Spinal cord (tissue), 10 donors: ENCODE results near the gene DCN. TPM values are rescaled to one million over a fixed set of nuclear protein-coding genes. Genes with fewer than 3 reads are reported as not detected.

ENCODE experiments used
- DNase-seq, 6 donors: peaks; one replicate each; pipeline versions ENCODE4 v3.0.0 to v3.0.0-alpha.2; 2013 to 2015; ENCODE audit warnings: low spot score in 6 of 6, low read depth in 4 of 6
- H3K27ac ChIP-seq: one replicate; pipeline ENCODE4 v1.5.1; 2013; ENCODE audit warnings: low read depth, low read length, control low read depth
- H3K27me3 ChIP-seq: one replicate; pipeline ENCODE4 v1.6.1; 2013; ENCODE audit warnings: low read length; ENCODE audit not compliant: control insufficient read depth, insufficient read depth
- H3K36me3 ChIP-seq: one replicate; pipeline ENCODE4 v1.6.1; 2013; ENCODE audit warnings: low read length; ENCODE audit not compliant: control insufficient read depth, insufficient read depth
- H3K4me1 ChIP-seq: one replicate; pipeline ENCODE4 v1.6.1; 2013; ENCODE audit warnings: low read length; ENCODE audit not compliant: control insufficient read depth, insufficient read depth
- H3K4me3 ChIP-seq: one replicate; pipeline ENCODE4 v1.5.1; 2013; ENCODE audit warnings: low read depth, low read length, control low read depth
- H3K9me3 ChIP-seq: one replicate; pipeline ENCODE4 v1.6.1; 2013; ENCODE audit warnings: low read length; ENCODE audit not compliant: control insufficient read depth, insufficient read depth
- WGBS: methylation state at CpG from one replicate; pipeline ENCODE4 v1.1.5; 2013; ENCODE audit warnings: missing lambda C conversion rate; ENCODE audit not compliant: insufficient coverage; 5-methylcytosine and 5-hydroxymethylcytosine counted together
- polyA plus RNA-seq, 2 donors: library from polyadenylated mRNA; unstranded; fragments of 120-200 nt; gene quantifications; one replicate each; pipeline ENCODE4 v1.2.1, GENCODE V29; 2013; ENCODE audit not compliant: insufficient read length in 2 of 2
- total RNA-seq, 2 donors: library from RNA; depleted of rRNA in 1 of 2; stranded (reverse); fragments of 120-200 nt in 1 of 2; fragments of >200 nt in 1 of 2; gene quantifications; one replicate each; pipeline versions ENCODE4 v1.2.3 to v1.2.4, GENCODE V29; 2013 to 2014
- donor health status: healthy.

DCN gene
- total and polyA plus RNA-seq, 4 donors: 150 to 1,076 (median 470) TPM

DNA sequence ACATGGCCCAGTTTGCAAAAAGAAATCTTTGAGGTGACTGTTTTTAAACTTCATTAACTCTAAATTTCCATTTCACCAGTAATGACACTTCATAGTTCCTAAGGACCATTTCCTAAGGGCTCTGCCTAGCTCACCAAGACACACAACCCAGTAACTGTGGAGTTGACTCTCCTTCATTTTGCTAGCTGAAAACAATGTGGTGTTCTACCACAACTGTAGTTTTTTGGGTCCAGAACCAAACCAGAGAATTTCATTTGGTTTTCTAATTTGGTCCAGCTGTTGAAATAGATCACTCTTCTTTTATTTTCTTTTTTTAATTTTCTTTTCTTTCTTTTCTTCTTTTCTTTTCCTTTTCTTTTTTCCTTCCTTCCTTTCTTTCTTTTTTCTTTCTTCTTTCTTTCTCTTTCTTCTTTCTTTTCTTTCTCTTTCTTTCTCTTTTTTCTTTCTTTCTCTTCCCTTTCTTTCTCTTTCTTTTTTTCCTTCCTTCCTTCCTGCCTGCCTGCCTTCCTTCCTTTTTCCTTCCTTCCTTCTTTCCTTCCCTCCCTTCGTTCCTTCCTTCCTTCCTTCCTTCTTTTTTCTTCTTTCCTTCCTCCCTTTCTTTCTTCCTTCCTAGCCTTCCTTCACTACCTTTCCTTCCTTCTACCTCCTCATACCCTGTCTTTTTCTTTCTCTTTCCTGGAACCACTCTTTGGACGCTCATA is 52.8 kb downstream of the DCN start:
- no peaks in the 10 kb centered on the region for H3K4me1 ChIP-seq
- no peaks in the 10 kb centered on the region for H3K27me3 ChIP-seq
- H3K36me3 ChIP-seq: no peaks in the 10 kb centered on the region
- no peak overlapping the region for H3K27ac ChIP-seq
- H3K4me3 ChIP-seq: no peak overlapping the region
- H3K9me3 ChIP-seq: no peaks in the 10 kb centered on the region
- 100% methylated on average over 1 of the region's 2 CpGs for WGBS
- no peak for DNase-seq

DNA sequence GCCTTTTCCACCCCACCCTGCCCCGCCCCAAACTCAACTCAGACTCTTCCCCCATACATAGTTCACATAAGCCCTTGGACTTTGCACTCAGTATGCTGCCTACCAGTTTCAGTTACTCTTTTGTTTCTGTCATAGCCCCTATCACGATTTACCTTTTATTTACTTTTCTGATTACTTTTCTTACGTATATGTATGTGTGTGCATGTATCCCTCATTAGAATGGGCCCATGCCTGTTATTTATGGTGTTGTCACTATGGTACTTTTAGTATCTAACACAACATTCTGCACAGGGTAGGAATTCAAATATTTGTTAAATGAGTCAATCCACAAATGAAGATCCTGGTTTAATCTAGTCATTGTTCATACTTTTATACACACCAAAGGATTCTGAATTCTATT is 54.9 kb downstream of the DCN start:
- Histone ChIP-seq H3K27ac (no peak overlapping the region), H3K9me3 (no peaks in the 10 kb centered on the region), H3K4me3 (no peak overlapping the region), H3K27me3 (no peaks in the 10 kb centered on the region), H3K4me1 (no peaks in the 10 kb centered on the region), H3K36me3 (no peaks in the 10 kb centered on the region)
- DNase-seq: no peak
- 100% methylated on average over 1 of the region's 3 CpGs for WGBS

DNA sequence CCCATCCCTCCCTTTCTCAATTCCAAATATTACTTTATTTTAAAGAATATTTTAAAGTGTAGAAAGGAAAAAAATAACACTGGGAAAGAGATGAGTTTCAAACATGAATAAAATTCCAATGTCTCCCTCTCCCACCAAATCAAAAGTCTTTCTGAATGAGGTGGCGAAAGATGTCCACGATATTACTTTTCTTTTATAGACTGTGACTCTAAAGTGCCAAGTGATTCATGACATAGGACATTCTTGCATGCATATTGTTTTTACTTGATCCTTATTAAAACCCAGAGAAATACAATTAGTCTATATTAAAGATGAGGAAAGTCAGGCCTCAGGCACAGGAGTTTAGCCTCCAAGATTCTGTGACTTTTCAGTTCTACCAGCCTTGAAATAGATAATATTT is 55.3 kb downstream of the DCN start:
- Histone ChIP-seq H3K9me3 (no peaks in the 10 kb centered on the region), H3K4me3 (no peak overlapping the region), H3K27me3 (no peaks in the 10 kb centered on the region), H3K27ac (no peak overlapping the region), H3K36me3 (no peaks in the 10 kb centered on the region), H3K4me1 (no peaks in the 10 kb centered on the region)
- DNase-seq: no peak
- WGBS: no CpG with 5 or more reads among the region's 2 CpGs

DNA sequence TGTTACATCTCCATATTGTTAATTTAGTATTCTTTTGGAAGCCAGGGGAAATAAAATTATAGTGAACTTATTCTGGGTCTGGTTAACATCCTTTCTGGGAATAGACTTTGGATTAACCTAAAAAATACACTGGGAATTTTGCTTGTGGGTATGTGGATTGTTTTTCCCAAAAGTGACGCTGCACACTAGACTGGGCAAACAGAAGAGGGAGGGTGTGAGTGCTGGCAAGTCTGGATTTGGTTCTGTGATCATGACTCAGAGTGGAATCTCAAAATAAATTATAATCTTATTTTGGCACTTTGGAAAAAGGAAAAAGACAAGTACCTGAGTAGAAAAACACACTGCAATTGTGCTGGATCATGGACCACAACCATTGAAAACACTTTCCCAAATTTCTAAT is 56.1 kb downstream of the DCN start:
- no peak for DNase-seq
- WGBS: 100% methylated on average over 1 of the region's 1 CpG
- H3K4me1 ChIP-seq: no peaks in the 10 kb centered on the region
- no peak overlapping the region for H3K27ac ChIP-seq
- H3K9me3 ChIP-seq: no peaks in the 10 kb centered on the region
- no peaks in the 10 kb centered on the region for H3K27me3 ChIP-seq
- no peaks in the 10 kb centered on the region for H3K36me3 ChIP-seq
- no peak overlapping the region for H3K4me3 ChIP-seq

DNA sequence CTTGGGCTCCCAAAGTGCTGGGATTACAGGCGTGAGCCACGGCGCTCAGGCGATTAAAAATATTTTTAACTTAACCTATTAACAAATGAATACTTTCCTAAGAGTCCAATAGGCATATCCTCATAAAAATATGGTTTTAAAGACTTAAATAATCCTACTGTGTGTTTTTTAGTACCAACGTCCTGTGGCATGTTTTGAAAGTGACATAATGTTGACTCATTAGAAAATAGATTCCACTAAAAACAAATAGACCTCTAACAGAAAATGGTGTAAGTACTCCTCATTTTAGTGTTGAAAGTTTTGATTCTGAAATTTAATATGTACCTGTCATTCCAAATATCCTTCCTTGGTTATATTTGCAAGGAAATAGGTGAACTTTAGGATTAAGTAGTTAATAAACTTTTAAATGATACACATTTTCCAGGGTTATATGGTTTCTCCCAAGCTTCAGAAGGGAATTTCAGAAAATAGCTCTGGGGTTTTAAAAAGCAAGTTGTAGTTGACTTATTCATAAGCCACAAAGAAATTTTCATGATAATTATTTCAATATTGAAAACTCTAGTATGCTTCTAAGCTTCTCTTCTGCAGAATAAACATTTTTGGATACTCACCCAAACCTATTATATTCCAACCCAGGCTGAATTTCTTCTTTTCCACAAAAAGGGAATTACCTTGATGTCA is 59.2 kb downstream of the DCN start:
- DNase-seq: no peak
- H3K27me3 ChIP-seq: no peaks in the 10 kb centered on the region
- no peak overlapping the region for H3K4me3 ChIP-seq
- no peak overlapping the region for H3K27ac ChIP-seq
- WGBS: no CpG with 5 or more reads among the region's 5 CpGs
- no peaks in the 10 kb centered on the region for H3K9me3 ChIP-seq
- no peaks in the 10 kb centered on the region for H3K36me3 ChIP-seq
- H3K4me1 ChIP-seq: no peaks in the 10 kb centered on the region

DNA sequence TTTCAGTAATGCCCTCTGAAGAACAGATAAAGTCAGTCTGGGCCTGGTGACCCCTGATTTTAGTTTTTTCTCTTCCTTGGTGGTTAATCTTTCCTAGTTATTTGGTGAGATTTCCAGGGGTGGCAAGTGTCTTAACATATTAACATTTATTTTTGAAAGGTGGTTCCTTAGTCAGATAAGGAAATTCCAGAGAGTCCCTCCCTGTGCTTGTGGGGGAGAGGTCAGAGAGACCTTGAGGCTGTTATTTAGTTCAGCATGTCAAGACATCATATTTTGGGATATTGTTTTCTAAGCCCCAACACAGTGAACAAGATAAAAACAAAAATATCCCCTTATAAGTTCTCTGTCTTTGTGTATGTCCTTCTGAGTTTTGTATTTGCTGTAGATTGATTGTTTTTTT is 61.8 kb downstream of the DCN start:
- H3K36me3 ChIP-seq: no peaks in the 10 kb centered on the region
- H3K27ac ChIP-seq: no peak overlapping the region
- no peak for DNase-seq
- no peak overlapping the region for H3K4me3 ChIP-seq
- H3K4me1 ChIP-seq: no peaks in the 10 kb centered on the region
- no peaks in the 10 kb centered on the region for H3K9me3 ChIP-seq
- H3K27me3 ChIP-seq: no peaks in the 10 kb centered on the region

DNA sequence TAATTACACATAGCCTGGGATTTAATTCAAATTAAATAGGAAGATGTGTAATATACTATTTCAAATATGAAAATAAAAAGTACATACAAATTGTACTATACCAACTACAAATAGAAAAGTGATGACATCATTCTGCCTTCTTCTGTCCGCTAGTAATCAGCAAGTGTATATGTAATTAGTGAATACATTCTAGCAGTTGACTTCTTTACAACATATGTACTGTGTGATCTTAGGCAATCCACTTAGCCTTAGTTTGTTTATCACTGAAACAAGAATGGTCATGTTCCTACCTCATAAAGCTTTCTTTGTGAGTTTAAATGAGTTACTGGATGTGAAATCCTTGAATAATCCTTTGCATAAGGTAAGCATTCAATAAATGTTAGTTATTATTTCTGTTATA is 63.5 kb downstream of the DCN start:
- Histone ChIP-seq H3K9me3 (no peaks in the 10 kb centered on the region), H3K27ac (no peak overlapping the region), H3K4me3 (no peak overlapping the region), H3K36me3 (no peaks in the 10 kb centered on the region), H3K27me3 (no peaks in the 10 kb centered on the region), H3K4me1 (no peaks in the 10 kb centered on the region)
- no CpG with 5 or more reads among the region's 1 CpG for WGBS
- DNase-seq: no peak

DNA sequence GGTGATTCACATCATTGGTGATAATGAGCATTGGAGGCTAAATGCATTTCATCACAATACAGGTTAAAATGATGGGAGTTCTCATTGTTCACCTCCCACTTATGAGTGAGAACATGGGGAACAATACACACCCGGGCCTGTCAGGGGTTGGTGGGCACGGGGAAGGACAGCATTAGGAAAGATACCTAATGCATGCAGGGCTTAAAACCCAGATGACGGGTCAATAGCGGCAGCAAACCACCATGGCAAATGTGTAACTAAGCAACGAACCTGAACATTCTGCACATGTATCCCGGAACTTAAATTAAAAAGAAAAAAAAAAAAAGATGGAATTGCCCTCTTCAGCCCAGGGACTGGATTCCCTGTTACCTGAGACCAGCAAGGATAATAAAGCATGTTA is 69.0 kb downstream of the DCN start:
- Histone ChIP-seq H3K4me1 (no peaks in the 10 kb centered on the region), H3K27me3 (no peaks in the 10 kb centered on the region), H3K36me3 (no peaks in the 10 kb centered on the region), H3K9me3 (no peaks in the 10 kb centered on the region), H3K4me3 (no peak overlapping the region), H3K27ac (no peak overlapping the region)
- DNase-seq: no peak
- WGBS: 60% methylated on average over 1 of the region's 6 CpGs

DNA sequence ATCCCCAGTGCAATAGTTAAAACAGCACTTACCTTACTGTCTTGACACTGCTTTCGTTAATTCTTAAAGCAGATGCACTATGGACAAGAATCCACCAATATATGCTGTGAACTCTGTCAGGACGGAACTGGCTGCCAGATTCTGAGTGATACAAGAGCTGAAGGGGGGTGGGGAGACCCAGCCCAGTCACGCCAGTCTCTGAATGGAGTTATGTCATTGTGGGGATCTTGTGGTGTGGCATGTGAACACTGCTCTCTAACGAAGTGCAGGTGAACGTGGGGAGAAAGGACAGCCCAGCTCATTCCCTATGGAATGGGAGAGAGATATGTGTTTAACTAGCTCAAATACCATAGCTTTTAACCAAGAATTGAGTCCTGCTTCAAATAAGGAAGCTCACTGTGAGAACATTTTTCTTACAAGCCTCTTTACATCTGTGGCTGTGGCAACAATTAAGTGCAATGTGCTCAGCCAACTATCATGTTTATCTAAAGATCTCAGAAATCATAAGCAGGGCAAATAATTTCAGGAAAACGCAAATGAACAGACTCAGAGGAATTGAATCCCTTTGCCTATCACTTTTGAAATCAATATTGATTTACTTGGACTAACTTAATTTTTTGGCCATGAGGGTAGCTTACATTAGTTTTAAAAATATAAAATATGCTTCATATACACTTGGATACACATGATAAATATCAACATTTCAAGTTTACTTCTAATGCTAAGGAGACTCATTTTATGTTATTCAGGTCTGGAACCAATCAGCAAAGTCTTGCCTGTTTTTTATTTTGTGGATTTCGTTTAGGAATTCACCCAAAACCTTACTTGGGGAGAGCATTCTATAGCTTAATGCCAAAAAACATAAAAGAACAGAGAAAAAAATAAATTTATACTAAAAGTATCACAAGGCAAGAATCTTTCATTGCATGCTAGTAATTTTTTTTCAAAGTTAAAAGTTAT is 71.0 kb downstream of the DCN start, which contains the start of gene LUM:
LUM (minus strand) TSS at position 129 of the 960 bp plus-strand sequence. CDS start 2,515 bp downstream, outside the sequence.
- Histone ChIP-seq H3K27me3 (no peaks in the 10 kb centered on the region), H3K36me3 (no peaks in the 10 kb centered on the region), H3K4me3 (peak within 1 kb of the TSS; percentile 35), H3K9me3 (no peaks in the 10 kb centered on the region), H3K4me1 (no peaks in the 10 kb centered on the region), H3K27ac (peak within 1 kb of the TSS; percentile 57)
- peak in 4 of 6 donors; percentile 8 to 38 (median 15) for DNase-seq
- 24% methylated on average over 2 of the region's 7 CpGs for WGBS
